OCI-LY1 (cell line): ENCODE results near the gene TMEM240.

Source experiments
- H2AFZ ChIP-seq: fragments of 200-600 bp; sonication (generic), shearing (Covaris generic); 2 replicates; pipeline ENCODE4 v1.6.0; 2014; ENCODE audit warnings: antibody characterized with exemption, mild to moderate bottlenecking, low read length
- H3F3A ChIP-seq: fragments of 200-600 bp; sonication (generic), shearing (Covaris generic); 2 replicates; pipeline ENCODE4 v1.6.0; 2014; ENCODE audit warnings: mild to moderate bottlenecking, antibody characterized with exemption, low read length, moderate library complexity; ENCODE audit not compliant: insufficient read depth
- H3K27ac ChIP-seq: fragments of 200-600 bp; sonication (generic); 2 replicates; pipeline ENCODE4 v1.5.1; 2014; ENCODE audit warnings: low read length, mixed run types, mild to moderate bottlenecking, low read depth; ENCODE audit not compliant: poor library complexity, severe bottlenecking
- H3K27me3 ChIP-seq: fragments of 200-600 bp; sonication (generic); 2 replicates; pipeline ENCODE4 v1.6.0; 2014; ENCODE audit warnings: antibody characterized with exemption, mild to moderate bottlenecking, low read length, moderate library complexity; ENCODE audit not compliant: insufficient read depth
- H3K36me3 ChIP-seq: fragments of 200-600 bp; sonication (generic); 2 replicates; pipeline ENCODE4 v1.6.1; 2014; ENCODE audit warnings: mild to moderate bottlenecking, antibody characterized with exemption, low read length, moderate library complexity, mixed read lengths; ENCODE audit not compliant: insufficient read depth
- H3K4me1 ChIP-seq: fragments of 200-600 bp; sonication (generic); 2 replicates; pipeline ENCODE4 v1.5.1; 2014; ENCODE audit warnings: mild to moderate bottlenecking, low read length, moderate library complexity; ENCODE audit not compliant: insufficient read depth, severe bottlenecking
- H3K4me2 ChIP-seq: fragments of 200-600 bp; sonication (generic), shearing (Covaris generic); 2 replicates; pipeline ENCODE4 v1.6.1; 2014; ENCODE audit warnings: low read length
- H3K4me3 ChIP-seq: fragments of 200-600 bp; sonication (generic); 2 replicates; pipeline ENCODE4 v1.5.1; 2014; ENCODE audit warnings: low read length, low read depth, mild to moderate bottlenecking, mixed read lengths; ENCODE audit not compliant: poor library complexity, severe bottlenecking
- H3K79me2 ChIP-seq: fragments of 200-600 bp; shearing (Covaris generic); 2 replicates; pipeline ENCODE4 v1.6.1; 2016; ENCODE audit warnings: mixed run types, low read length, mixed read lengths; ENCODE audit not compliant: insufficient read depth
- H3K9ac ChIP-seq: fragments of 200-600 bp; sonication (generic), shearing (Covaris generic); 2 replicates; pipeline ENCODE4 v1.6.1; 2014; ENCODE audit warnings: mild to moderate bottlenecking, low read length, mixed read lengths
- H3K9me2 ChIP-seq: fragments of 200-600 bp; sonication (generic), shearing (Covaris generic); 2 replicates; pipeline ENCODE4 v1.6.1; 2014; ENCODE audit warnings: low read depth, mild to moderate bottlenecking, low read length, mixed read lengths
- H3K9me3 ChIP-seq: fragments of 200-600 bp; shearing (Covaris generic); 2 replicates; pipeline ENCODE4 v1.6.1; 2014; ENCODE audit warnings: low read length, mixed read lengths
- H4K20me1 ChIP-seq: fragments of 200-600 bp; sonication (generic), shearing (Covaris generic); 2 replicates; pipeline ENCODE4 v1.6.0; 2016; ENCODE audit warnings: mild to moderate bottlenecking, low read length; ENCODE audit not compliant: insufficient read depth
- CTCF ChIP-seq: fragments of 200-600 bp; sonication (generic), shearing (Covaris generic); IDR thresholded peaks from 2 replicates; pipeline ENCODE4 v1.5.1; 2017; ENCODE audit warnings: mild to moderate bottlenecking, antibody characterized with exemption, low read length, moderate library complexity, mixed read lengths
- EZH2 ChIP-seq: fragments of 200-600 bp; sonication (generic), shearing (Covaris generic); IDR thresholded peaks from 2 replicates; pipeline ENCODE4 v1.8.0; 2017; ENCODE audit warnings: borderline replicate concordance, mixed run types, mild to moderate bottlenecking, antibody characterized with exemption, low read length, moderate library complexity, mixed read lengths

Gene TMEM240

DNA sequence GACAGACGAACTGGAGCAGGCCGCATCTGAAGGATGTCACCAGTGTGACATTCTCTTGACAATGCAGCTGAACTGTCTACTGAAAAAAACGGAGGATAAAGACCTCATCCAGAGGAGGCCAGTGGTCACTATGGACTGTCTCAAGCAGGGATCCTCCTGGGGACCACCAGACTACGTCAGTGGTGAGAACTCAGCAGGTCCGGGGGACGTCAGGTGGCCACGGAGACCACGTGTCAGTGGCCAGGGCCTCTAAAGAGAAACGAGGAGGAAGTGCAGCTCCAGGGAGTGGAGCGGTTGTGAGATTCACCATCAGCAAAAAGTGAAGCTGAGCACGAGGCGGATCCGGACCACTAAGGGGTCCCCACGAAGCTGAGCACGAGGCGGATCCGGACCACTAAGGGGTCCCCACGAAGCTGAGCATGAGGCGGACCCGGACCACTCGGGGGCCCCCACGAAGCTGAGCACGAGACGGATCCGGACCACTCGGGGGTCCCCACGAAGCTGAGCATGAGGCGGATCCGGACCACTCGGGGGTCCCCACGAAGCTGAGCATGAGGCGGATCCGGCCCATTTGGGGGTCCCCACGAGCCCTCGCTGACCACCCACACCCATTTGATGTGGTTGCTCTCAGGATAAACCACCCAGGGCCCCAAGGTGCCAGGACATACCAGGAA lies 13.5 kb upstream of the TMEM240 start:
- TF ChIP-seq CTCF, result no peak
- TF ChIP-seq EZH2, result no peak
- Histone ChIP-seq H3K27ac (no peak overlapping the region), H3K4me1 (peaks cover 23% of the 10 kb centered on the region), H3K27me3 (no peaks in the 10 kb centered on the region), H3K9ac (no peak overlapping the region), H3K4me2 (no peak overlapping the region), H3K36me3 (no peaks in the 10 kb centered on the region; the same call in 1 of the 2 replicates), H3F3A (no peaks in the 10 kb centered on the region), H4K20me1 (no peaks in the 10 kb centered on the region), H3K4me3 (no peak overlapping the region), H3K79me2 (no peaks in the 10 kb centered on the region), H2AFZ (no peak overlapping the region), H3K9me2 (no peaks in the 10 kb centered on the region), H3K9me3 (no peaks in the 10 kb centered on the region)

DNA sequence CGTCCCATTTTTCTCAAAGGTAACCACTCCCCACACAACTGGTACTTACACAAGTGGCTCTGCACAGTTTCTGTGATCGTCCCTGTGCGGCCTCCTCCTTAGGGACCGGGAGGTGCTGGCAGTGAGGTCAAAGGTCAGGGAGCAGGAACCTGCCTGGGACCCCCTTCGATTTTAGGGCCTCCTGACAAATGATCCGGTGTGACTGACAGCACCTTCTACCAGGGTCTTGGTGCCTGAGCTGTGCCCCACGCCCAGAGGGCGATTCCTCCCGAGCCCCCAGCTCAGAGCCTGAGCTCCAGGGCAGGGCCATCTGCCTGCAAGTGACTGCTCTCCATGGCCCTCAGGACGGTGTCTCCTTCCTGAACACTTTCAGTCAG lies 11.8 kb upstream of the TMEM240 start:
- Histone ChIP-seq H3K9me2 (no peaks in the 10 kb centered on the region), H3K9me3 (no peaks in the 10 kb centered on the region), H3K4me1 (peaks cover 8% of the 10 kb centered on the region), H3K9ac (no peak overlapping the region), H3K79me2 (no peaks in the 10 kb centered on the region), H3K27me3 (no peaks in the 10 kb centered on the region), H4K20me1 (no peaks in the 10 kb centered on the region), H3K4me2 (no peak overlapping the region), H3F3A (no peaks in the 10 kb centered on the region), H3K4me3 (no peak overlapping the region), H3K36me3 (no peaks in the 10 kb centered on the region; the same call in 1 of the 2 replicates), H2AFZ (no peak overlapping the region), H3K27ac (no peak overlapping the region)
- TF ChIP-seq EZH2 (no peak), CTCF (no peak)

DNA sequence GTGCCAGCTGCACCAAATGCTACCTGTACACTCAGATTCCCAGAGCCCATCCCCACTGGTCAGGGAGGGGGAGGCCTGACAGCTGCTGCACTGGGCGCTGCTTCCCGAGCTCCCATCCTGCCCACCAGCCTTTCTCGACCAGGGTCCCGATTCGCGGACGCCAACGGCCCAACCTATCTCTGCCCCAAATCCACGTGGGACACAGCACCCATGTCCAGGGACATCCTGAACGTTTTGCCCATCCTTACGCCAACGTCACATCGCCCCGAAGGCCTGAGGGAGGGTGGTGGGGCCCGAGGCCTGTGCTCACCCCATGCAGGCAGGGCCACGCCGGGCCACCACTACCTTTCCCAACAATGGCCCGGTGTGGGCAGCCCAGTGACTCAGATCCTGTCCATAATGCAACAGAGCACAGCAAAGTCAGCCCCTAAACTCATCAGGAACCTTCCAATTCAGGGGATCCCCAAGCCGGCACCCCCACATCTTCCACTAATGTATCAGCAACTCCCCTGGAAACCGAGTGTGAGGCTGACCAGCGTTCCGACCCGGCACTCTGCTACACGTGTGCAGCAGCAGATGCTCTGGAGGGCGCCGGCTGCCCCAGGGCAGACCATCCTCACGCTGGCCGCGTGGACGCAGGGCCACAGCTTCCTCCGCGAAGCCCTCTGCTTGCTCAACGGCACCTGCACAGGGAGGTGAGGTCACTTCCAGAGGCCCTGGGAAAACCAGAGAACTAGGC lies 11.3 kb upstream of the TMEM240 start:
- no peaks in the 10 kb centered on the region for H3K9me2 ChIP-seq

More for the DNA sequence above, 11.3 kb upstream of the TMEM240 start:
- H2AFZ ChIP-seq, result no peak overlapping the region
- H3F3A ChIP-seq, result no peaks in the 10 kb centered on the region
- H3K36me3 ChIP-seq, result no peaks in the 10 kb centered on the region; the same call in 1 of the 2 replicates
- no peak overlapping the region for H3K4me3 ChIP-seq
- no peaks in the 10 kb centered on the region for H3K27me3 ChIP-seq
- TF ChIP-seq EZH2, result no peak
- TF ChIP-seq CTCF, result no peak
- no peak overlapping the region for H3K9ac ChIP-seq
- no peaks in the 10 kb centered on the region for H4K20me1 ChIP-seq
- no peaks in the 10 kb centered on the region for H3K79me2 ChIP-seq
- H3K27ac ChIP-seq, result no peak overlapping the region
- H3K9me3 ChIP-seq, result no peaks in the 10 kb centered on the region
- no peak overlapping the region for H3K4me2 ChIP-seq
- H3K4me1 ChIP-seq, result peaks cover 2% of the 10 kb centered on the region
